HK-2 (cell line): ENCODE results near the gene GIPC3.

ENCODE experiments used
- DNase-seq: peaks from one replicate; pipeline ENCODE4 v3.0.0-alpha.2; 2018; ENCODE audit not compliant: unreplicated experiment

Gene GIPC3

DNA sequence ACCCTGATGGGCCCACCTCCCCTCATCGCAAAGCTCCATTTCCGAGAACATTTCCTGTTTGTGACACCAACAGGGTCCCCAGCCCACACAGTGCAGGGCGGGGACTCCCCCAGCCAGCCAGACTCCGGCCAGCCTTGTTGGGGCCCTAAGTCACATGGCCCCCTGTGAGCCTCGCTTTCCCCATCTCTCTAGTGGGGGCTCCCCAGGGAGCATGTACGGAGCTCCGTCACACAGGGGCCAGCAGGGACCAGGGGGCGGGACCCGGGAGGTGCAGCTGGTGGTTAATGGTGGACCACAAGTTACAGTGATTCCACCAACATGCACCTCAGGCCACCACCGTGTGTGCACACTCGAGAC is 19.7 kb downstream of the GIPC3 start:
- DNase-seq, result no peak

DNA sequence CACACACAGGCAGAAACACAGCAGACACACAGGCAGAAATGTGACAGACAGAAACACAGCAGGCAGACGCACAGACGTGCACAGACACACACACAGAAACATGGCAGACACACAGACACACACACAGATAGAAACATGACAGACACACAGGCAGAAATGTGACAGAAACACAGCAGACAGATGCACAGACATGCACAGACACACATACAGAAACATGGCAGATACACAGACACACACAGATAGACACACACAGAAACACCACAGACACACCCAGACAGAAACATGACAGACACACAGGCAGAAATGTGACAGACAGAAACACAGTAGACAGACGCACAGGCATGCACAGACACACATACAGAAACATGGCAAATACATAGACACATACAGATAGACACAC is 20.1 kb downstream of the GIPC3 start:
- no peak for DNase-seq

DNA sequence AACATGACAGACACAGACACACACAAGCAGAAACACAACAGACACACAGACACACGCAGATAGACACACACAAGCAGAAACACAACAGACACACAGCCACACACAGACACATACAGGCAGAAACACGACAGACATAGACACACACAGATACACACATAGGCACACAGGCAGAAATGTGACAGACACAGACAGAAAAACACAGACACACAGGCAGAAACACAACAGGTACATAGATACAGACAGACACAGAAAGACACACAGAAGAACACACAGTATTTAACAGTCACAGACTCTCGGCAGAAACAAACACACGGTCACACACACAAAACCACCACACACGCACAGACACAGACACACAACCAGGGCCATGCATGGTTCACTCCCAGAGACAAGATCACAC is 20.5 kb downstream of the GIPC3 start:
- no peak for DNase-seq

DNA sequence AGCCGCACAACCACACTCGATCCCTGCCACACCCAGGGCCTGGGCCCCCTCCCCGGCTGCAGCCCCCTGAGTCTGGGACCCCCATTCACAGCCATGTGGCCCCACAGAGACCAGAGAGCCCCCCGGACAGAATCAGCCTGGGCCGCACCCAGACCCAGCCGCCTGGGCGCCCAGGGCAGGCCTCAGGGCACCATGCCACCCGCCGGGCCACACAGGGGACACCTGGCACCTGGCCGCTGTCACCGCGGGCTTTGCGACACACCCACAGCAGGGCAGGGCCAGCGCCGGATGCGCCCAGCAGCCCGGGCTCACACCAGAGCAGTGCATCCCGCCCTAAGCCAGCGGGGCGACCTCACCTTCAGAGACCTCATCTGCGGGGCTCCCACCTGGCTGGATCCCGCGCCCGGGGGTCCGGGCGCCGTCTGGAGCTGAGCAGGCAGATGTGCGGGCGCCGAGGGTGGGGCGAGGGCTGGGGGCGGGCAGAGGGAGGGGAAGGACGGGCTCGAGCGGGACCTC is 21.0 kb downstream of the GIPC3 start:
- DNase-seq, result peak; percentile 46

DNA sequence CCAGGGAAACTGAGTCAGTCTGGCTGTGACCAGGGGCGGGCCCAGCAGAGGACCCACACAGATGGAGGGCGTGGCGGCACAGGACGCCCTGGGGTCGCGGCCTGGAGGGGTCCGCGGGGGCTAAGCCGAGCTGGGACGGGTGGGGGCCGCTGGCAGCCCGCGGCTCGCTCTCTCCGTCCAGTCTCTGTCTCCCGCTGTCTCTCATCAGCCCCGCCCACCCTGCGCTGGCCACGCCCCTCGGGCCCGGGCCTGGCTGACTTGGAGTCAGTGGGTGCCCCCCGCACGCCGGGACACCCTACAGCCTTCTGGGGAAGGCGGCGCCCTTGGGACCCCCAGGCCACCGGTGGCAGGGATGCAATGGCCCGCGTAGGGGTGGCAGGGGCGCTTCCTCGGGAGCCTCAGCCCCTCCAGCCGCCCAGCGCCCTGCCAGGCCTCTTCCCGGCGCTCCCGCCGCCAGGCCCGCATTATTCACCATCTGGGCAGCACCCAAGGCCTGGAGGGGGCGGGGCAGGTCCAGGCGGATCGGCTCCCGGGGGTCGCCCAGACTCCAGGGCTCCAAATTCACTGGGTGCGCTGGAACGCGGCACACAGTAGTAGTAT is 21.5 kb downstream of the GIPC3 start, which contains the start of gene TBXA2R:
Gene TBXA2R, minus strand, starts transcription at position 186 of the 600 bp plus-strand sequence. CDS start 6,241 bp downstream, outside the sequence.
- DNase-seq, result peak; percentile 81

DNA sequence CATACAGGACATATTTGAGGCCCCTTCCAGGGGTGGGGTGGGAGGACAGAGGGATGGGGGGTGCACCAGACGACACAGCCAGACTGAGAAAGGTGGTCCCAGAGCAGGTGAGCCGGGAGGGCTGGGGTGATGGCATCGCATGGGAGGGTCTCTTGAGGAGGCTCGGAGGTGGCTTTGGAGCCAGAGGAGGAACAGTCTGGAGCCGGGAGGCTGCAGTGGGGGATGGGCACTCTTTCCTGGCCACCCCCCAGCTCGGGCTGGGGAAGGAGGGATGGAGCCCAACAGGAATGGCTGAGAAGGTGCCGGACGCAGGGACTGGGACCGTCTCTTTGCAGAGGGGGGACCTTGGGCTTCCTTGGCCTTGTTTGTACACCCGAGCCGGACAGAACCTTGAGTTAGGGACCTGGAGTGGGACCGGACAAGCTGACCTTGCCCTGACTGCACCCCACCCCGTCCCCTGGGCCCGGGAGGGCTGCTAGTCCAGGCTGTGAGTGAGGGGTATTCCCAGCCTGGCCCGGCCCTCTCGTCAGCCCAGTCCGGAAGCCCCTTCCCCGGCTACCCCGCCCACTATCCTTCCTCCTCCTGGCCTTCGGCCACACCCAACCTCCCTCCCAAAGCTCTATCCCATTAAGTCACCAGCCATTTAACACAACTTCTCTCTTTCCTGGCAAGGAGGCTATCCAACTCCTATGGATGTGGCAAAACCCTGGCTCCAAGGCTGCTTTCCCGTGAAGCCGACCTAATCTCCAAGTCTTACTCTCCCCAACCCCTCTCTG is 22.2 kb downstream of the GIPC3 start:
- no peak for DNase-seq

DNA sequence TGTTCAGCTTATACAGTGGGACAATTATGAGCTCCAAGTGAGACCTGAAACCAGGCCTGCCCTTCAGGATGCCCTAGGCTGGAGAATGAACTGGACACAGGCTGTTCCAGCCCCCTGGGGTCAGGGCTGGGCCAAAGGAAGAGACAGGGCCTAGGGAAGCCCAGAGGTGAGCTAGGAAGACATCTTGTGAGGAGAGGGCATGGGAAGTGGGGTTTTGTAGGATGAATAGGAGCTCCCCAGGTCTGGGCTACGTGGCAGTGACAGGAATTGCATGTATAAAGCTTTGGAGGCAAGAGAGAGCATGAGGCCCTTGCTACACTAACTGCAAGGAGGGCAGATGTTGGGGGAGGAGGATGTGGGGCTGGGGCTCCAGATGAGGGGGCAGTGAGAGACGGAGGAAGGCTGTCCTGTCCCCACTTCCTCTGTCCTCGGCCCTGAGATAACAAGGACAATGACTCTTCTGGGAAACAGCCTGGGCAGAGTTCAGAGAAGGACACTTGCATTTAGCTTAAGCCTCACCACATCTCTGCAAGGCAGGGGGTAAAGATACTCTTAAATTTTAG is 22.9 kb downstream of the GIPC3 start:
- no peak for DNase-seq

DNA sequence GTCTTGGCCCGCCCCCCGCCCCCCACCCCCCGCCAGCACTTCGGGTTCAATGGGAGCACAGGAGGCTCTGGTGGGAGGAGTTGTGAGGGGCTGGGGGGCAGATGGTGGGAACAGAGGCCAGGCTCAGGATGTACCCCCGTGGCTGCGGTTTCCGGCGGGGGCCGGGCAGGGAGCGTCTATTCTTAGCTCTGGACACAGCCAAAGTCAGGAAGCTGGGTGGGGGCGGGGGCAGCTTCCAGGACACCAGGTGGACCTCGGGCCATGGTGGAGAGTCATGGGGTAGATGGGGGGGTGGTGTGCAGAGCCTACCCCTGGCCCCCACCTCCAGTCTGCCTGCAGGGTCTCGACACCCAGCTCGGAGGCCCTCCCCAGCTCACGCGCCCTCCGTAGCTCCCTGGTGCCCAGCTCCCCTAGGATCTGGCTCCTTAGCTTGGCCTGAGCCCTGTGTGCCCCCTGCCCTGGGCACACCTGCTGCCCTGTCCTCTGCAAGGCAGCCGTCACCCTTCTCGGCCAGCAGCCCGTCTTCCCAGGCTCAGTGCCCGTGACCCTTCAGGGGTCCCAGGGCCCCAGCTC is 23.6 kb downstream of the GIPC3 start:
- no peak for DNase-seq

DNA sequence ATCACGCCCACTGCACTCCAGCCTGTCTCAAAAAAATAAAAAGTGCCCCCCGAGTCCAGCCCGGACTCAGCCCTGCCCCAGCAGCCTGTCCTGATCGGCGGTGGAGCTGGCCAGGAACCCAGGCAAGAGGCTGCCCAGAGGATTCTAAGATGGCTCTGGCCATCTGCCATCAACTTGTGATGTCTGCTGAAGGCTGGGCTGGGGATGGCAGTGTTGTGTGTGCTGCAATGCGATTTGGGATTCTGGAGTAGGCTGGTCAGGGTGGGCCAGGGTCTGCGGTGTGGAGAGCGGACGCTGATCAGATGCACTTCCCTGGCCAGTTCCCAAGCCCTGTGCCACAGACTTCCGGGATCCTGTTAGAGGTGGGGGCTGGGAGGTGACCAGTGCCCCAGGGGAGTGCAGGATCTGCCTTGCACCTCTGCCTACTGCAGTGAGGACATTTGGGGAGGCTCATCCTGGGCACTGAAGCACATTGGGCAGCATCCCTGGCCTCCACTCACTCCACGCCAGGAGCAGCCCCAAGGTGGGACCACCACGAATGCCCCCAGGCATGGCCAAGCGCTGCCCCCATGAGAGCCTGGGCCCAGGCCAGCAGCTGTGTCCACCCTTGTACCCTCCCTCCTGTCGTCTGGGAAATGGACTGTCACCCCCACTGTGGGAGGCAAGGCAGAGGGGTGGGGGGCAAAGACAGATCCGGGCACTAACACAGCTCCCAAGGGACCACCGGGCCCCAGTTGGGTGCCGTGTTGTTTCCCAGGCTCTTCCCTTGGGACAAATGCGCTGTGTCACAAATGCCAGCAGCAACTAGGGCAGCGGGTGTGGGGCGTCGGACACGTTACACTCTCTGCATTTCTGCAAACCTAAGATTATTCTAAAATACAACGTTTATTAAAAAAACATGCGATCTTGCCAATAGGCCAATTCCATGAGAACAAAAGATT is 24.8 kb downstream of the GIPC3 start:
- no peak for DNase-seq

DNA sequence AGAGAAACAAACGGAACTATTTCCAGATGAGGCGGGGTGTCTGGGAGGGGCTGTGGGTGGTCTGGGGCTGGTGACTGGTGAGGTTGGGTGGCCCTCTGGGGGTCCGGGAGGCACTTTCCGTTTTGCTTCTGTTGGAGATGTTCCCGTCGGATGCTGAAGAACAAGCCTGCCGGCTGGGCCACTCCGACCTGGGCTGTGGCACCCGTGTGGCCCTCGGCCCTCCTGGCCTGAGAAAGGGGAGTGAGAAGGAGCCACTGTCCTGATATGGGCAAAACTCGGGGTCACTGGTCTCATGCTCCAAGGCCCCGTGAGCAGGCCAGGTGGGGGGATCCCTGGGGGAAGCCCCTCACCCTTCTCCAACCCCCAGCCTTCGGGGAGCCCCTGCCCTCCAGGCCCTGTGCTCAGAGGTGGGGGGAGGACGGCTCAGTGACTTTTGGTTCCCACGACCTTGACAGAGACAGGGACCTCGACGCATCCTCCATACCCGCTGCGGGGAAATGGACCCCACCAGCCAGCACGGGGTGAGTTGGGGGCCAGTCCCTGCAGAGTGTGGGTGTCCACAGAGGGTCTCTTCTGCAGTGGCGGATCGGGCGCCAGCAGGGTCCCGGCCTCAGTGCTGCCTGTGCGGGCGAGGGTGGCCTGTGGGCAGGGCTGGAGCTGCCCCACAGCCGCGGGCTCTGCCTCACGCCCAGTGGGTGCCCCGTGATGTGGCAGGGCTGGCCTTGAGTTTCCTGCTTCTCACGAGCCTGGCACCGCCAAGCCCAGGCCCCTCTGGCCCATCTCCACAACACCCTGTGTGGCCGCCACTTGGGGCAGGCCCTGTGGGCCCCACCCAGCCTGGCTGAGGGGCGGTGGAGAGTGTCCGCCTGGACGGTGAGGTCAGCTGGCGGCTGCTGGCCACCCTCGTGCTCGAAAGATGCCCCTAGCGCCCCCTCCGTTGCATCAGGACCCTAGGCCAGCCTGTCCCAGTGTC is 25.8 kb downstream of the GIPC3 start:
- DNase-seq, result no peak

DNA sequence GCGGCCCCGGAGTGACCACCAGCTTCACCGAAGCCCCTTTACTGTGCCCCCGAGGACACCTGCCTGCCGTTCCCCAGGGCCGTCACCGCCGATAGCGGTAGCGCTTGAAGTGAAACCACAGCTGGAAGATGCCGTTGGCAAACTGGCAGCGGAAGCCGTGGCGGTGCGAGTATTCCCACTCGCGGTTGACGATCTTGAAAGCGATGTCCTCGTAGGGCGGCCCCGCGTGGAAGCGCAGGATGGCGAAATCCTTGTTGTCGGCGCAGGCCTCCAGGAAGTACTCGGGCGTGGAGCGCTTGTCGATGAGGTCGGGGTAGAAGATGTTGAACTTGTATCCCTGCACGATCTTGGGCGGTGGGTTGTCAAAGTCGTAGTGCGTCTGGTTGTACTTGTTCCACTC is 26.6 kb downstream of the GIPC3 start:
- no peak for DNase-seq

DNA sequence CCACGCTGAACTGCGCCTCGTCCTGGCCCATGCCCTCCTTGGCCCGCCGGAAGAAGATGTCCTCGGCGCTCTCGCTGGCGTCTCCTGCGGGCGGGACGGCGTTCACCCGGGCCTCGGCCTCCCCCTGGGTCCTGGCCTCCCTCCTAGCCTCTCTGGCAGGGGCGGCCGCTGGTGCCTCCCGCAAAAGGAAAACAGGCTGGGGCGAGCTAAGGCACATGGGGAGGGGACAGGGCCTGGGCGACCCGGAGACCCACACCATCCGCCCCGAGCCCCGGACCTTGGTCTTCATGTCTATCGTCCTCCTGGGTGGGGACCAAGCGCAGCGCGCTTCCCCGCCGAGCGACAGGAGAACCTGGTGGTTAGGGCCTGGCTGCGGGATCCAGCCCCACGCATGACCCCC is 27.1 kb downstream of the GIPC3 start:
- DNase-seq, result no peak

DNA sequence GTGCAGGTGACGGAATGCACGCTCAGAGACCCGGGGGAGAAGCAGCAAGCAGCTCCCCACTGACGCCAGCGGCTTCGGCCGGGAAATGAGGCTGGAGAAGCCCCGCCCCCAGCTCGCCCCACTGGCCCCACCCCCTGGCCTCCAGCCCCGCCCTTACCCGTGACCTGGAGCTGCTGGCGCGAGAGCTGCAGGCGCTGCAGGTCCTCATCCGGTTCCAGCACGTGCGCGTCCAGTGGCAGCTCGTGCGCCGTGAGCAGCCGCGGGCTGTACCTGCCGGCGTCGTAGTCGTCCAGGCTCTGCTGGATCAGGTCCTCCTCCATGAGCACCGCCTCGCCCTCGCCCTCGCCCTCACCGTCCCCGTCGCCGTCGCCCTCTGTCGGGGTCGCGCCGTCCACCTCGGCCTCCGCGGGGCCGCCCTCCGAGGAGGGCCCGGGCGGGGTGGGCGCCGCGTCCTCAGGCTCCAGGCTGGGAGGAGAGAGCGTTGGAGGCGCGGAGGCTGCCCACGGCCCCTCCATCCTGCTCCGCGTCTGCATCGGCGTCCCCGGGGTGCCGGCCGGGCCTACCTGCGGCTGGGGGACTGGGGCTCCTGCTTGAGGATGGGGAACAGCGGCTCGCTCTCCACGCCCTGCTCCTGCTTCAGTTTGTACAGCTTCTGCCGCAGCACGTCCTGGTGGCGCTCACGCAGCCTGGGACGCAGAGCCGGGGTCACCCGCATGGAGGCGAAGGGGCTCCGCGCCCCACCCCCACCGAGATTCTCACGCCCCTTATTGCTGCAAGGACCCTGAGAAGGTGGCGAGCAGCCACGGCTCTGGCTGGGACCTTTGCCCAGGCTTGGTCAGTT is 27.8 kb downstream of the GIPC3 start:
- no peak for DNase-seq

DNA sequence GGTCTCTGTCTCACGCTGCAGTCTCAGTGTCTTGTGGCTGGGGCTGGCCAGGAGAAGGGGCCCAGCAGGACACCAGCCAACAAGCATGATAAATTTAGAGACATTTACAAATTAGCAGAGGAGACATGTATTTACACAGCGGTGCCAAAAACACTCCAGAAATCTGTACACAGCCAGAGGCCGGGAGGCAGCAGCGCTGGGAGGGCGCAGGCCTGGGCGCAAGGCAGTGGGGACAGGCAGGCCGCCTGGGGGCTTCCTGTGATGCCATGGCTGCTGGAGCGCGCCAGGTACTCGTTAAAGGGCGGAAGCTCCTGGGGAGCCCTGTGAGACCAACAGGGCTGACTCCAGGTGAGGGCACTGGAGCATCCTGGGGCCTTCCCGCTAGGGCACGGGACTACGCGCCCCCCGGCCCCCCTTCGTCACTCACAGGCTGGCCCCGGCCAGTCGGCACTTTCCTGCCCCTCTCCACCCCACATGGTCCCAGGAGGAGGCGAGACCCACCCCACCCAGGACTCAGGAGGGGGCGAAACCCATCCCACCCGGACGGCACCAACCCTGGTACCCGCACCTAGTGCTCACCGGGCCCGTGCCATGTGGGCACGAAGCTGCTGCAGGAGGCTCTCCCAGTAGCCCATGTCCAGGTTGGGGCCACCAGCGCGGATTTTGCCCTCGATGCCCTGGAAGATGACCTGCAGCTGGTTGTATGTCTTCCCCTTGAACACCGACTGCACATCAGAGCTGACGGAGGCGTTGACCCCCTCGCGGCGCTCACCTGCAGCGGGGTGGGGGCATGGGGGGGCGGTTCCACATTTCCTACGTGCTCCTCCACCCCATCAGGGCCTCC is 28.8 kb downstream of the GIPC3 start:
- no peak for DNase-seq

DNA sequence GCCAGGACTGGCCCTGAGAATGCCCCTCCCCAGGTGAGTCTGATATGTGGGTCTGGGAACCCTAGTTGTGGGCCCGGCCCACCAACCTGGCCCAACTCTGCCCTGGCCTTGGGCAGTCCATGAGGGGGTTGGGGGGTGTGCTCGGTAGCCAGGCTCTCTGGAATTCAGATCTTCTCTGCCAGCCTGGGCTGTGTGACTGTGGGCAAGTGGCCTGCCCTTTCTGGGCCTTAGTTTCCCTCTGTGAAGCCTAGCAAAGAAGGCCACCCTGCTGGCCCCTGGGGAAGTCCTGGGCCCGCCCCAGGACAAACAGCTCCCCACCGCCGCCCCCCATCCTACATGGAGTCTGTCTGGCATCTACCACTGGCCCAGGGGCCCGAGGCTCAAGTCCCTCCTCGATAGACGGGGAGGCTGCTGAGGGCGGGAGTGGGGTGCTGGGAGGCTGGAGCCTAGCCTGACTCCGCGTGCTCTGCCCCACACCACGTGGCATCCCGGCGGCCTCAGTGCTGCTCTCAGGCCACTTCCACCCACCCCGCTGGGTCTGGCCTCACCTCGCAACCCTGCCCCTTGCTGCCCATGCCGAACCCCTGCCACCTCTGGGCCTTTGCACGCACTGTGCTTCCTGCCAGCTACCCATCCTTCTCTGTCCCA is 29.7 kb downstream of the GIPC3 start:
- no peak for DNase-seq

DNA sequence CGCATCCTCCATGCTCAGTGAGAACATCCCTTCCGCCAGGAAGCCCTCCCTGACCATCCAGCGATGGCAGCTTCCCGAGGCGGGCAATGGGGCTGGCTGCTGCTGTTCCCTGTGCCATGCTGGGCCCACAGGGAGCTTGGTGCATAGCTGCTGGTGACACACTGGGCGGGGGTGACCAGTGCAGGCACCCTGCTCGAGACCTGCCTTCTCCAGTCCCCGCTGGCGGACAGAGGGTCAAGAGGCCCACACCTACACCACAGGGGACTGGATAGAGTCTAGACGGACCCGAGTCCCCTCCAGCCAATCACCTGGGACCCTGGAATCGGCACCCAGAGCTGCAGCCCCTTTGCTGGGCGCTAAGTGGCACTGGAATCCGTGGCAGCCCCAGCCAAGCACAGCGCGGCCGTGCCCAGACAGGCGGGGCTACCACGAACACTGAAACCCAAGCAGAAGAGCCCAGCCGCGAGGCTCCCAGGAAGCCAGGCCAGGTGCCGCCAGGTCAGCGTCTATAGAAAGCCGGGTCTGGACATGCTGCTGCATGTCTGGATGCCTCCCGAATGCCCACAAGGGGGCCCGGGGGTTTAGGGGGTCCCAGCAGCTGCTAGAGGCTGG is 30.4 kb downstream of the GIPC3 start:
- DNase-seq, result no peak

DNA sequence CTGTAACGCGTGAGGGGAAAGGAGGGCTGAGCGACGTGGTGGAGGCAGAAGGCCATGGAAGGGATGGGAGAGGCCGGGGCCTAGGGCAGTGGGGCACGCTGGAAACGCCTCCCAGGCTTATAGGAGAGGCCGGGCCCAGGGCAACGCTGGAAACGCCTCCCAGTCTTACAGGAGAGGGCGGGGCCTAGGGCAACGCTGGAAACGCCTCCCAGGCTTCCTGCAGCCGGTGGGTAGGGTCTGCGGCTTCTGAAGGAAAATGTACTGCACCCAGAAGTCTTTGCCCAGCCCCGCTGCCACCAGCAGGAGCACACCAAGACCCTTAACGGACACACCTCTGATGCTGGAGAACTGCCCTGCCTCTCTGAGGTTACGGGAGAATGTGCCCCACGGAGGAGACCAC is 32.2 kb downstream of the GIPC3 start:
- no peak for DNase-seq
